Mesenteric fat pad (tissue), 1 donor: ENCODE data around the gene SLC12A7. TPM values are rescaled to one million over a fixed set of nuclear protein-coding genes. Genes with fewer than 3 reads are reported as not detected.

Experiments used
- DNase-seq: peaks from one replicate; pipeline ENCODE4 v3.0.0-alpha.2; 2020; ENCODE audit warnings: low spot score
- total RNA-seq: library from RNA; stranded (reverse); fragmentation: NEBNext Ultra II Directional; extraction: Animal tissue kit (Norgen Biotek cat#: 25700); gene quantifications from one replicate; pipeline ENCODE4 v1.2.1, GENCODE V29; 2021
- donor health status: DM: yes; HTN: yes; CAD: no.

The SLC12A7 gene
- total RNA-seq, 1 donor from 2014 or later: 39.4 TPM

DNA sequence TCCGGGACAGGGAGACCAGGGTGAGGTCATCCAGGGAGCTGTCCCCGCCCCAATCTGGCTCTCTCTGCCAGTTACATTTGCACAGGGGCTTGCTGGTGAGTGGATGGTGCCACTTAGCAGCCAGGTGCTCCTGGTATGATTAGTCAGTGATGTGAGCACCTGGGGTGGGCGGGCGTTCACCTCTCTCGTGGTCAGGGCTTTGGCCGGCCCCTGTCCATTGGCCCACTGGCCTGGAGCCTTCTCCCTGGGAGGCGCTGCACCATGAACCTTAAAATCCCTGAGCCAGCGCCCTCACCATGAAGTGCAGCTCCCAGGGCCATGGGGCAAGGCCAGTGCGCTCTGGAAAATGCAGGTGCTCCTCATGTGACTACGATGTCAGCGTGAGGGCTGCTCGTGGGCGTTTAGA lies 101.2 kb downstream of the SLC12A7 start:
- no peak for DNase-seq

DNA sequence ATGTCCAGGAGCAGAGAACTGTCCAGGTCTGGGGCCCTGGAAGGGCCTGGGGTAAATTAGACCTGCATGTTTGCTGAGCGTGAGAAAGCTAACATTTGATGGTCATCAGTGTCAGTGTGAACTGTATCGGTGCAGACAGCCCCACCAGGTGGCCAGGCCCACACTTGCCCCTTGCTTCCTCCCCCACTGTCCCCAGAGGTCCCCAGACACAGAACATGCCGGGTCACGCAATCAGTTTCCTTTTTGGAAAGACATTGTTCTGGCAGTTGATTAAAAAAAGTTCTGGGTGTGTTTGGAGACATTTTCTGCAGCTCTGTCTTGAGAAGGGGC lies 101.7 kb downstream of the SLC12A7 start:
- DNase-seq: peak; percentile 45

DNA sequence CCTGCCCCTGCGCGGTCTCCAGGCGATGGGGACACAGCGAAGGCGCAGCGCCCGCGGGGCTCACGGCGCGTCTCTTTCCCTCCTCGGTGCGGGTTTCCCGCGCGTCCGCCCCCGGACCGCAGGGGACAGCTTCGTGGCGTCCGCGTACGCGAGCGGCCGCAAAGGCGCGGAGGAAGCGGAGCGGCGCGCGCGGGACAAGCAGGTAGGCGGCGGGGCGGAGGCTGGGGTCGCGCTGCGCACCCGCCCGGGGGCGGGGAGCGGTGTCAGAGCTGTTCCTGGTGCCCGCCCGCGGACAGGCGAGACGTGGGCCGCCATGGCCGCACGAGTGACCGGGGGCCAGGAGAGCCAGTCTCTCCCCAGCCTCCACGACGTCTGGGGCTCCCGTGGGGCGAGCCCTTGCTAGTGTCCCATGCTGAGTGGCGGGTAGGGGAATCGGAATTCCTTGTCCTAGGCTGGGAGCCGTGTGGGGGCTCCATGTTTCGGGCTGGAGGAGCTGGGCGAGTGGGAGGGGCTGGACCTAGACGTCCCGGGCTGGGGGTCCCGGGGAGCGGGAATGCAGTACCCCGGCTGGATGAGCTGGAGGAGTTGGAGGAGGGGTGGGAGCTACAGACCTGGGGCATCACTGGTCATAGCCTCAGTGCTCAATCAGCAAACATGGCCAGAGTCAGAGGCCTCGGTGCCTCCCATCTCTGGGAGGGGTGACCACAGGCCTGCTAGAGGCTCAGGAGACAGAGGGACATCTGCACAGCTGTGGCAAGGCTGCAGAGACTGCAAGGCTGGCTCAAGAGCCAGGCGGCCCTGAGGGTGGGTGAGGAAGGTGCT lies 102.3 kb downstream of the SLC12A7 start:
- DNase-seq: peak; percentile 88

DNA sequence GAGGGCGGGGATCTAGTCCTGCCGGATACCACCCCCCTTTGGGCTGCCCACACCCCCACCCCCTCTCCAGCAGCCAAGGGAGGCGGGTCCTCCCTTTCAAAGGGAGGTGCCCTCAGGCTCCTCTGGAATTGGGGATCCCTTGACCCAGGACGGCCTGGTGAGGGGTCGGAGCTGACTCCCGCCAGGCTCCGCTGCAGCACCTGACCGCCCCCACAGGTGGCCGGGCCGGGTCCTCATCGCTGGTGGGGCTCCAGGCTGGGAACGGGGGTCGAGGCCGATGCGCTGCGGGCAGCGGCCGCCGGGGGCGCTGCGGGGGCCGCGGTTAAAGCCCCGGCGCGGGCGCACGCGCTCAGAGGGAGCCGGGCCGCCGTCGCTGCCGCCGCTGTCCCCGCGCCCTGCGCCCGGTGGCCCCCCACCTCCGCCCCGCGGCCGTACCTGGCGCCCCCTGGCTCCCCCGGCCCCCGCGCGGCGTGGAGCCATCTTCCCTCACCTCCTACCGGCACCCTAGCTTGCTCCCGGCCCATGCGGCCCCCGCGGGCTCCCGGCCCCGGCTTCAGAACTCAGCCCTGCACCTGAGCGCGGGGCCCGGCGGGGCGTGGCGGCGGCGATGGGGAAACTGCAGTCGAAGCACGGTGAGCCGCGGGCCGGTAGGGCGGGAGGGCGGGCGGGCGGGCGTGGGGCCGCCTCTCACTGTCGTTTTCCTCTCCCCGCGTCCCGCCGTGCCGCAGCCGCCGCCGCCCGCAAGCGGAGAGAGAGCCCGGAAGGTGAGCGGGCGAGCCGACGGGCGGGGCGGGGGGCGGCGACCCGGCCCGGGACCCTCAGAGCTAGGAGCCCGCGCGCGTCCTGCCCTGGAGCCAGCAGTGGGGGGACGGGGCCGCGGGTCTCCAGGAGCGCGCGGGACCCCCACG lies 103.2 kb downstream of the SLC12A7 start, which contains the start of gene NKD2:
Gene NKD2 (plus strand): TSS at position 352 of the 908 bp plus-strand sequence. CDS start 256 bp downstream, at position 608.
- DNase-seq: peak; percentile 87

DNA sequence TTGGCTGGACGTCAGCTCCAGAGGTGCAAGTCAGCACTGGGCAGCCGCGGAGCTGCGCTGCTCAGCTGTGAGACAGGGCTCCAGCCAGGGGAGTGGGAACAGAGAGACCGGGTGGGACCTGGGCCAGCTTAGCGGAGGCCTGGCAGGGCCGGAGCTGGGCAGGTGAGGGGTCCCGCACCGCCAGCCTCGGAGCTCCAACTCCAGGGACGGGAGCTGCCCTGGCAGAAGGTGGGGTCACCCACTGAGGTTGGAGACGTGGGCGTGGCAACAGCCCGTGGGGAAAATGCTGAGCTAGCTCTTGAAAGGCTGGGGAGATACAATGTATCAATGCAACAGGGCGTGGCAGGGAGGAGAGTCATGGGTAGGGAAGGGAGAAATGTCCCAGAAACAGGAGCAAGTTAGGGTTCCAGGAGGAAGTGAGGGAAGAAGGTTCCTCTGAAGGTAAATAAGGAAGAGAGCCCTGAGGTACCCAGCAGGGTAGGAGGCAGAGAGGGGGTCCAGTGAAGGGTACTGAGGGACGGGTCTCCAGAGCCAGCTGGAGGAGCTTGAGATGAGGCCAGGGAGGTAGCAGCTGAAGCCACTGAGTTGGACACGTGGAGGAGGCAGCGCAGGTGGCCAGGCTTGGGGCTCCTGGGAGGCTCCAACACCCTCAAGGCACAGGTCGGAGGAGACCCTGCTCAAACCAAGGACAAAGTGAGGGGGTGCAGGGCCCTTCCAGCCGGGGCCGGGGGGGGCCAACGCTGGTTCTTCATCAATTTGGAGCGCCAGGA lies 104.0 kb downstream of the SLC12A7 start:
- no peak for DNase-seq

DNA sequence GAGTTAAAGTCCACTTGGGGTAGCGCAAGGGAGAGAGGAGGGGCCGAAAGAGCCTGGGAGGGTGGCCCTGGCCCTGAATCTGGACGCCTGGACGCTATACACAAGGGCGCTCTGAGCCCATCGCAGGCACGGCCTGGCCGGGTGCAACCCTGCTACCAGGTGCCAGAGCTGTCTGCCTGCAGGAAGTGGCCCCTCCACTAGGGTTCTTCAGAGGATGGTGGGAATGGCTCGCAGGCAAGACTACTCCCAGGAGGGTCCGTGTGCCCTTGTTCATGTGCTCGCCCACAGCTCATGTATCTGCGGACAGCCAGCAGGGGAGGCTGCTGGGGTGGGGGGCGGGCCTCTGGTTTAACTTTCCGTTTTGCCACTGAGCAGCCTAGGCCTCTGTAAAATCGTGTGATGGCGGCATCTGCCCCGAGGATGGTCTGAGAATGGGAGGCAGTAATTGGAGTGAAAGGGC lies 104.6 kb downstream of the SLC12A7 start:
- peak; percentile 86 for DNase-seq

DNA sequence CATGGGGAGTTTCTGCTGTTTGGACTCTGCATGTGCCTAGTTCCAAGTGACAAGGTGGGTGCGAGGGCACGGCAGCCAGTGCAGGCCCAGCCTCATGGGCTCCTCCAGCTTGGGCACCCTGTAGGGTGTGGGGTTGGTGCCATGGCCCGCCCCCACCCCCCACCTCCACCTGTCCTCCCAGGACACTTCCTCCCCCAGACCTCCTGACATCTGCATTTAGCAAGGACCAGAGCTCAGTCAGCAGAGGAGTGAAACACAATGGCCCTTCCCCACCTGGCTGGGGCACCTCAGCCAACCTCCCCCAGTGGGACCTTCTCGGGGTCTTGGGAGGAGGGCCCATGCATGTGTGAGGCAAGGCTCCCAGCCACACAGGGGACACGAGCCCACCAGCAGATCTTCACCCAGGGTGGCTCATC lies 105.2 kb downstream of the SLC12A7 start:
- peak; percentile 64 for DNase-seq

DNA sequence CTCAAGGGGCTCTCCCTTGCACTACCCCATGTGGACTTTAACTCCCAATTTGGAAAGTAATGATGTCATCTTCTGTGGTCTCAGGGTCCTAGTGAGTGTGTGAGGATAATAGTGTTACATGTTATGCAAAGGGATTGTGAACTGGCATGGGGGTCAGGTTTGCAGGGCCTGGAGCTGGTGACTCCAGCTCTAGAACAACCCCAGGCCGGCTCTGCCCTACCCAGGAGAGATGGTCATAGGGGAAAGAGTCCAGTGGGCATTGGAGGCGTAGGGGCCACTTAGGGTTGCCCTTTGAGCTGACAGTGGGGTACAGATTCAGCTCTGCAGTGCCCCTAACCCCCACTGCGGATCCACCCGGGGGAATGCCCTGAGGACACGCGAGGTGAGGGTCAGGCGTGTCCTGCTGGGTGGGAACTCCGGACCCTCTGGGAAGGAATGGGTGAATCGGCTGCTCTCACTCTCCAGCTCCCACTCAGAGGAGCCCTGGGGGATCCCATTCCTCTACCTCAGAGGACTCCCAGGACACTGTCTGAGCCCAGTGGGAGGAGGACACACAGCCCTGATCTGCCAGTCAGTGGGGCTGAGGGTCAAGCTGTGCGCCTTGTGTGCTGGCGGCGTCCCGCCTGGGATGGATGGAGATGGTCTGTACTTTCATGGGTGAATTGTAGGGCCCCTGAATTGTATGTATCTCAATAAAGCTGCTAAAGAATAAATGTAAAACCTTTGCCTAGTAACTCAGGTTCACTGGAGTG lies 105.8 kb downstream of the SLC12A7 start:
- DNase-seq: peak; percentile 87

DNA sequence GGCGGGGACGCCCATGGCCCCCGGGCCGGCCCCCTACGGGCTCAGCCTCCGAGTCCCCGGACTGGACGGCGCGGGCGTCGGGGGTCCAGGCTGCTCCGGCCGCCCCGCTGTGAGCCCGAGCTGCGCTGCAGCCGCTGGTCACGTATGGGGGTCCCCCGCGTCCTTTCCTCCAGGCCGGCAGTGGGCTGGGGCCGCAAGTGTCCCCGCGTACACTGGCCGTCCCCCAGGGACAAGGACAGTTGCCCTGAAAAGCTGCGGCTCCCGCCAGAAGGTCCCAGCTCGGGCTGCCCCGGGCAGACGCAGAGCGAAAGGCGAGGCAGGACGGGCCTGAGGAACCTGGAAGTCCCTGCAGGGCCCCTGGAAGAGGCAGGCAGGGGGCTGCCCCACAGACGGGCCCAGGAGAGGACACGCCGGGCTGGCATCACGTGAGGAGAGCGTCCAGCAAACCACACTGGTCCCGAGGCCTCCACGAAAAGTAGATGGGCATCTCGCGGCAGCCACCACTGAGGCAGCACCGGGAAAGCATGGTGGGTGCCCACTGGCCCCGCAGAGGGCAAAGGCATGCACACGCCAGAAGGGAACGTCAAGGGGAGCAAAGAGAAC lies 106.5 kb downstream of the SLC12A7 start:
- peak; percentile 90 for DNase-seq

DNA sequence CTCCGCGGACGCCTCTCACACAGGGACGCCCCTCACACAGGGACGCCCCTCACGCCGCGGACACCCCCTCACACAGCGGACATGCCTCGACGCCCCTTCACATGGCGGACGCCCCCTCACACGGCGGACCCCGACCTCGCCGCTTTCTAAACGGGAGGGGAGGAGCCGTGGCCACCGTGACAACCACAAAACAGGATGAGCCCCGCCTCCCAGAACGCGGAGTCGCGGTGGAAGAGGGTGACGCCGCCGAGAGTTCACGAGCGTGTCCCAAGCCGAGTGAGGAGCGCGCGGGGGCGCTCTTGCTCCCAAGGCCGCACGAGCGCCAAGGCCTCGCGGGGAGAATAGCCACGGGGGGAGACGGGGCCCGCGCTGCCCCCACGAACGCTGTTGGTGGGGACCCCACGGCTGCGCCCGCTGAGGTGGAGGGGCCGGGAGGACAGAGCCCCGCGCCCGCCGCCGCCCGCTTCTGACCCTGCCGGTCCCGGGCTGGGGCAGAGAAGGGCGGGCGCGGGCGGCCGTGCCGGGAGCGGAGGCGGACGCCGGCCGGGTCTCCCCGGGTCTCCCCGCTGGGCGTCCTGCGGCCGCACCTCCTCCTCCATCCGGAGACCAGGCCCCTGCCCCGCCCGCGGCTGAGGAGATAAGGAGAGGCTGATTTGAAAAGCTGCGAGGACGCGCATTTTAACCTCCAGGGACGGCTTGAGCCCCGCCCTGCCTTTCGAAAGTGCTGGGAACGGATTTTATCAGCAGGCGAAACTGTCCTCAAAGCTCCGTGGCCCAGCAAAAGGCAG lies 107.2 kb downstream of the SLC12A7 start:
- peak; percentile 96 for DNase-seq

DNA sequence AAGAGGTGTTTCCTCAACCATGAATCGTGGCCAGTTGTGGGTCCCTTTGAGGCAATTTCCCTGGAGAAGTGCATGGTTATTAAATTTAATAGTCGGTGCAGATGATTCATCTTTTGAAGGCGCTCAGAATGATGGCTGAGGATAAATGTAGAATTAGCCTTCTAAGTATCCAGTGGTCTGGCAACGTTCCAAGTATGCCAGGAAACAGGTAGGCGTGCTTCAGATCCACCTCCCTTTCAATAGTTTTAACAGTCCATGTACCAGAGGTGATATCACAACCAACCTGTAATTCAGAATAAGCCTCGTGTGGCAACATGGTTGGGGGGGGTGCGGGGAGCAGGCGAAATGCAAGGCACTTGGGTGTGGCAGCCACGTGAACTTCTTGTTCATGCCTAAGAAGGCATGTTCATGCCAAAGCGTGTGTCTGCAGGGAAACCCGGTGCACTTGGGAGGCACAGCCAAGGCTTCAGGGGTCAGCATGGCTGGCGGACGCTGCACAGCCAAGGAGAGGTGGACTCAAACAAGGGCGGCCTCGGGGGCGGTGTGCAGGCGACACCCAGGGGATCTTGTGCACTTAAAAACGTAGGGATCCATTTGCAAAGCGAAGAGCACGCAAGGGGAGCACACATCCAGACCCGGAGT lies 108.4 kb downstream of the SLC12A7 start:
- DNase-seq: peak; percentile 87

DNA sequence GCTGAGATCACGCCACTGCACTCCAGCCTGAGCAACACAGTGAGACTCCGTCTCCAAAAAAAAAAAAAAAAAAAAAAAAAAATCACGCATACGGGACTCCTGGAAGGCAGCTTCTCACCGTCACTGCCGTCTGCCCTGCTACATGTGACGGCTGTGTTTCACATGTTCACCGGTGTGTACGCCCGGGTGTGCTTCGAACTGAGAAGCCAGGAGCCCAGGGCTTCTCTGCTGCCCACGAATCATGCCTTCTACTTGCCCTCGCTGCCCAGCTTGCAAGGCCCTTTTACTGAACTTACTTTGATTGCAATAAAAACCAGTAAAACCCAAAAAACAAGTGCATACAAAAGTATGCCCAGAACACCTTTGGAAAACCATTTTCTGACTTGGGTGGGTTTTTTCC lies 109.0 kb downstream of the SLC12A7 start:
- DNase-seq: no peak

DNA sequence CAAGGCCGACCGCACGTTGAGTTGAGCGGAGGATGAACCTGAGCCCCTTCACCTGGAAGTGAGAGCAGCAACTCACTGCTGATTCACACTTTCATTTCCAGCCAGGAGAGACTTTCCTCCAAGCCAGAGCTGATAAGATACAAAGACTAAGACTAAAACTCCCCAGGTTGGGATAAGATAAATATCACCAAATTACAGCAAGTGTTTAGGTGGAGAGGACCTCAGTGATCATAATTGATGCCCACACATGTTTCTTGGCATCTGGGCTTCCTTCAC lies 109.7 kb downstream of the SLC12A7 start:
- no peak for DNase-seq

DNA sequence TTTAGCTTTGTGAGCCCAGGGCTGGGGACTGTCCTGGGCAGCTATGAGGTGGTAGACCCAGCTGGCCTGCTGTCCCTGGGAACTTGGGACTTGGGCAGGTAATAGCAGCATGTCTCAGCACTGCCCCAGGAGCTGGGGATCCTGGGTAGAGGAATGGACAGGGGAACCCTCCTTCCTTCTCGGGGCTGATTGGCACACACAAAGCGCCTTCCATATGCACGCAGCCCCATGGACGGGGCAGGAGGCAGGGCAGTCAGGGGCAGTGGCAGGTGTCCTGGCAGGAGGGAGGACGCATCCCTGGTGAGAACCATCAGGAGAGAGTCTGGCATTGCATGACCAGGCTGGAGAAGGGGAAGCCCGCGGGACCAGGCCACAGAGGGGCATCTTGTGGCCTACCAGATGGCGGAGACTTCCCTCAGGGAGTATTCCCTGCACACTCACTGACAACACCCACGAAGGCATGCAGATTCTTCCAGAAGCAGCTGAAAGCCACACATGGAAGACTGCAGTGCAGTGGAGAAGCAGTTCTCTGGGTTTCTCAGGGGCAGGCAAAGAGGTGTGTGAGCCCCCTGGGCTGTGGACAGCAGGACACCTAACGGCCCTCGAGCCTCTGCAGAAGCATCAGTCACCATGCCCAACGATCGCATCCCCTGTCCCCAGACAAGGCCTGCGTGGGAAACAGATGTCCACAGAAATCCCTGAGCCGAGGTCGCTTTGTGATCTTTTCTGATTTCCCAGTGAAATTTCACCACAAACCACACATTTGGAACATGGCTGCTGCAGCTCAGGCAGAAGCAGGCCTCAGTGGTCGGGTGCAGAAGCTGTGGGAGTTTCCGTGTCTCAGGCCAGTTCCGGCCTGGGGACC lies 110.2 kb downstream of the SLC12A7 start:
- DNase-seq: no peak

DNA sequence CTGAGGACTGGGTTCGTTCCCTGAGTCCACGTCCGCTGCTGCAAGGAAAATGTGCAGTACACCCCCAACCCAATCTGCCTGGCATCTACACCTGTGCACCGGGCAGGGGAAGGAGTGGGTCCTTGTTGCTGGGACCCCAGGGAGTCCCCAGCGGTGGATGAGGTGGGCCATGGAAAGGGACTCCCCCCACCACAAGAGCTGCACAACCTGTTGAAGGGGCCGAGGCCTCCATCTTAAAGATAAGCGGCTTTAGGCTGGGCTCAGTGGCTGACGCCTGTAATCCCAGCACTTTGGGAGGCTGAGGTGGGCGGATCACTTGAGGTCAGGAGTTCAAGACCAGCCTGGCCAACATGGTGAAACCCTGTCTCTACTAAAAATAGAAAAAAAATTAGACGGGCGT lies 111.0 kb downstream of the SLC12A7 start:
- peak; percentile 60 for DNase-seq
